SK-N-MC (cell line): ENCODE data around the gene TNIP1.

Experiments used
- EZH2 ChIP-seq: fragments of 200-600 bp; sonication (generic); IDR thresholded peaks from one replicate; pipeline ENCODE4 v1.6.1; 2017; ENCODE audit warnings: antibody characterized with exemption
- POLR2AphosphoS5 ChIP-seq: IDR thresholded peaks from 2 replicates; pipeline ENCODE4 v1.6.1; 2012; ENCODE audit warnings: mild to moderate bottlenecking, low read depth, low read length, borderline replicate concordance

DNA sequence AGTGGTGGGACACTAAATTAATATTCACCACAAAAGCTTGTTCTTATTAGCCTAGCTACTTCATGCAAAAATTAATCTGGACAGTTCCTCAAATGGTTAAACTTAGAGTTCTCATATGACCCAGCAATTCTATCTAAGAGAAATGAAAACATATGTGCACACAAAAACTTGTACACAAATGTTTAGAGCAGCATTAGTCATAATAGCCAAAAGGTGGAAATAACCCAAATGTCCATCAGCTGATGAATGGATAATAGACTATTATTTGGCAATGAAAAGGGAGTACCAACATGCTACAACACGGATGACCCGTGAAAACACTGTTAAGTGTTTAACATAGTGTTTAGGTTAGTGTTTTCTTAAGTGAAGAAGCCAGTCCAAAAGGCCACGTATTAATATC is 32.8 kb upstream of the TNIP1 start:
- TF ChIP-seq POLR2AphosphoS5 (no peak), EZH2 (no peak)
